GM12891 (cell line): ENCODE data around the gene CALCA.

Experiments used
- POLR2A ChIP-seq: IDR thresholded peaks from 2 replicates; pipeline ENCODE4 v1.6.1; 2011; ENCODE audit warnings: low read depth, low read length, control low read depth
- POLR2AphosphoS5 ChIP-seq: IDR thresholded peaks from 2 replicates; pipeline ENCODE4 v1.6.1; 2011; ENCODE audit warnings: low read depth, low read length, control low read depth
- POU2F2 ChIP-seq: IDR thresholded peaks from 2 replicates; pipeline ENCODE4 v1.6.1; 2011; ENCODE audit warnings: low read depth, mild to moderate bottlenecking, control low read depth, low read length, moderate library complexity
- TAF1 ChIP-seq: IDR thresholded peaks from 2 replicates; pipeline ENCODE4 v1.6.1; 2011; ENCODE audit warnings: low read depth, low read length, control low read depth

- TF ChIP-seq TAF1, result no peak
- no peak for TF ChIP-seq POLR2A
- no peak for TF ChIP-seq POLR2AphosphoS5
- no peak for TF ChIP-seq POU2F2
Measured at GRCh38 chr11:14956111-14956510, 16.0 kb downstream of the CALCA start.
